DND-41 (cell line): ENCODE results near the gene ADGRG7.

Experiments
- ATAC-seq: fragments of 200-7000 bp; cut with Tn5 transposase; 3 replicates; pipeline ENCODE4 v1.9.1; 2021; ENCODE audit warnings: low read depth; ENCODE audit not compliant: insufficient read depth
- DNase-seq: peaks from one replicate; pipeline ENCODE4 v3.0.0-alpha.2; 2020
- H2AFZ ChIP-seq: 2 replicates; pipeline ENCODE4 v1.6.0; 2012; ENCODE audit warnings: low read depth, low read length
- H3K27ac ChIP-seq: 2 replicates; pipeline ENCODE4 v1.5.1; 2012; ENCODE audit warnings: low read length, inconsistent platforms
- H3K27me3 ChIP-seq: fragments of 200-600 bp; sonication (generic); 2 replicates; pipeline ENCODE4 v1.6.0; 2012; ENCODE audit warnings: low read length, mild to moderate bottlenecking, inconsistent platforms; ENCODE audit not compliant: insufficient read depth, poor library complexity
- H3K36me3 ChIP-seq: 2 replicates; pipeline ENCODE4 v1.5.1; 2012; ENCODE audit warnings: low read length, inconsistent platforms; ENCODE audit not compliant: insufficient read depth
- H3K4me1 ChIP-seq: 2 replicates; pipeline ENCODE4 v1.5.1; 2012; ENCODE audit warnings: mild to moderate bottlenecking, low read length; ENCODE audit not compliant: insufficient read depth
- H3K4me2 ChIP-seq: 2 replicates; pipeline ENCODE4 v1.6.0; 2012; ENCODE audit warnings: mild to moderate bottlenecking, moderate library complexity, low read length, inconsistent platforms; ENCODE audit not compliant: insufficient read depth
- H3K4me3 ChIP-seq, 2 experiments: fragments of 200-600 bp in 1 of 2; shearing (Covaris generic) in 1 of 2; 2 replicates each; pipeline ENCODE4 v1.5.1; 2012 to 2016; ENCODE audit warnings: inconsistent platforms in 2 of 2, low read length in 2 of 2, mild to moderate bottlenecking in 2 of 2, low read depth in 1 of 2, moderate library complexity in 1 of 2
- H3K79me2 ChIP-seq: 2 replicates; pipeline ENCODE4 v1.6.0; 2012; ENCODE audit warnings: low read length, inconsistent platforms; ENCODE audit not compliant: insufficient read depth
- H3K9ac ChIP-seq: 2 replicates; pipeline ENCODE4 v1.6.0; 2012; ENCODE audit warnings: low read depth, mild to moderate bottlenecking, inconsistent platforms, low read length, moderate library complexity
- H3K9me3 ChIP-seq: 2 replicates; pipeline ENCODE4 v1.5.1; 2012; ENCODE audit warnings: low read length, moderate library complexity, mild to moderate bottlenecking, inconsistent platforms; ENCODE audit not compliant: insufficient read depth, severe bottlenecking
- H4K20me1 ChIP-seq: 2 replicates; pipeline ENCODE4 v1.6.0; 2012; ENCODE audit warnings: low read length; ENCODE audit not compliant: insufficient read depth
- CTCF ChIP-seq: IDR thresholded peaks from 2 replicates; pipeline ENCODE4 v1.5.1; 2012; ENCODE audit warnings: borderline replicate concordance, low read length, moderate library complexity, mild to moderate bottlenecking; ENCODE audit not compliant: poor library complexity, severe bottlenecking; ENCODE audit errors: extremely low read depth
- EZH2 ChIP-seq: IDR thresholded peaks from 3 replicates; pipeline ENCODE4 v1.6.1; 2012; ENCODE audit warnings: borderline replicate concordance, low read depth, mild to moderate bottlenecking, moderate library complexity, low read length, inconsistent platforms; ENCODE audit not compliant: severe bottlenecking

The ADGRG7 gene

GRCh38 chr3:100600181-100601042 lies 9.0 kb upstream of the ADGRG7 start:
- H3K27me3 ChIP-seq, result no peaks in the 10 kb centered on the region
- H3K4me1 ChIP-seq, result peaks cover 29% of the 10 kb centered on the region
- H3K36me3 ChIP-seq, result no peaks in the 10 kb centered on the region
- H3K79me2 ChIP-seq, result no peaks in the 10 kb centered on the region
- DNase-seq (peak; percentile 79), ATAC-seq (peak; percentile 96)
- H2AFZ ChIP-seq, result peak overlapping the region; percentile 55; the same call in 1 of the 2 replicates
- H3K9ac ChIP-seq, result no peak overlapping the region
- H3K9me3 ChIP-seq, result no peaks in the 10 kb centered on the region
- no peaks in the 10 kb centered on the region for H4K20me1 ChIP-seq
- TF ChIP-seq EZH2 (no peak), CTCF (no peak)
- peak overlapping the region; percentile 48 for H3K4me2 ChIP-seq
- peak overlapping the region; percentile 63 for H3K27ac ChIP-seq
- peak overlapping the region in 1 of 2 experiments; percentile 34; a peak in 1 of 4 replicates for H3K4me3 ChIP-seq

- ATAC-seq, result no peak
- TF ChIP-seq CTCF, result no peak
- TF ChIP-seq EZH2, result no peak
- Histone ChIP-seq H3K27me3 (no peaks in the 10 kb centered on the region), H3K4me2 (no peak overlapping the region), H3K27ac (no peak overlapping the region), H2AFZ (no peak overlapping the region), H3K79me2 (no peaks in the 10 kb centered on the region), H4K20me1 (no peaks in the 10 kb centered on the region), H3K9ac (no peak overlapping the region), H3K36me3 (no peaks in the 10 kb centered on the region), H3K4me3 (no peak overlapping the region), H3K9me3 (no peaks in the 10 kb centered on the region), H3K4me1 (peaks cover 29% of the 10 kb centered on the region)
- DNase-seq, result no peak
These were observed 6.6 kb upstream of the ADGRG7 start for GRCh38 chr3:100602506-100603444.

- Histone ChIP-seq H3K9ac (no peak overlapping the region), H3K27ac (no peak overlapping the region), H3K4me2 (no peak overlapping the region), H3K36me3 (no peaks in the 10 kb centered on the region), H3K4me1 (peaks cover 29% of the 10 kb centered on the region), H2AFZ (no peak overlapping the region), H4K20me1 (no peaks in the 10 kb centered on the region), H3K9me3 (no peaks in the 10 kb centered on the region), H3K79me2 (no peaks in the 10 kb centered on the region), H3K4me3 (no peak overlapping the region), H3K27me3 (no peaks in the 10 kb centered on the region)
- DNase-seq (peak; percentile 11), ATAC-seq (no peak)
- no peak for TF ChIP-seq EZH2
- peak; percentile 53 for TF ChIP-seq CTCF
These were observed 5.9 kb upstream of the ADGRG7 start for GRCh38 chr3:100603469-100603868.
